DMS53 treated with DMSO at 0.1 percent for 48 hours (cell line): ENCODE results near the gene GNAQ.
A peak's percentile ranks its signal among the peaks of the same experiment; 100 is the strongest.

ENCODE experiments used
- DNase-seq: peaks from one replicate; lab custom pipeline; 2025; ENCODE audit not compliant: unreplicated experiment; lab: John Stamatoyannopoulos, UW

The GNAQ gene

GRCh38 chr9:78004478-78005229, 27.0 kb downstream of the GNAQ start:
- peak; percentile 58 for DNase-seq

- no peak for DNase-seq
Observed at GRCh38 chr9:78003730-78004129, 27.9 kb downstream of the GNAQ start.

- no peak for DNase-seq
Observed at GRCh38 chr9:78001946-78002731, 29.5 kb downstream of the GNAQ start.

- DNase-seq, result no peak
Observed at GRCh38 chr9:78000221-78000620, 31.4 kb downstream of the GNAQ start.

- no peak for DNase-seq
Observed at GRCh38 chr9:77999231-77999631, 32.4 kb downstream of the GNAQ start.

- no peak for DNase-seq
Observed at GRCh38 chr9:77997611-77998284, 33.9 kb downstream of the GNAQ start.

GRCh38 chr9:77996696-77997095, 34.9 kb downstream of the GNAQ start:
- DNase-seq, result no peak

GRCh38 chr9:77991191-77991590, 40.4 kb downstream of the GNAQ start:
- DNase-seq, result no peak

- no peak for DNase-seq
Observed at GRCh38 chr9:77989909-77990308, 41.7 kb downstream of the GNAQ start.

GRCh38 chr9:77989458-77989857, 42.2 kb downstream of the GNAQ start:
- no peak for DNase-seq

- no peak for DNase-seq
Observed at GRCh38 chr9:77988630-77989029, 43.0 kb downstream of the GNAQ start.

GRCh38 chr9:77987880-77988525, 43.6 kb downstream of the GNAQ start:
- DNase-seq, result no peak

- no peak for DNase-seq
Observed at GRCh38 chr9:77987081-77987656, 44.4 kb downstream of the GNAQ start.

- no peak for DNase-seq
Observed at GRCh38 chr9:77985996-77986395, 45.6 kb downstream of the GNAQ start.

- DNase-seq, result no peak
Observed at GRCh38 chr9:77983320-77983662, 48.3 kb downstream of the GNAQ start.

- no peak for DNase-seq
Observed at GRCh38 chr9:77982581-77983319, 48.9 kb downstream of the GNAQ start.

GRCh38 chr9:77981907-77982306, 49.7 kb downstream of the GNAQ start:
- no peak for DNase-seq

- DNase-seq, result no peak
Observed at GRCh38 chr9:77981332-77981731, 50.3 kb downstream of the GNAQ start.

GRCh38 chr9:77980622-77981021, 51.0 kb downstream of the GNAQ start:
- no peak for DNase-seq

- no peak for DNase-seq
Observed at GRCh38 chr9:77978086-77978781, 53.4 kb downstream of the GNAQ start.
